ENCODE results near the gene RANBP1. TPM values are rescaled to one million over a fixed set of nuclear protein-coding genes. Genes with fewer than 3 reads are reported as not detected.

Gene RANBP1
- total RNA-seq, 4 donors from 2014 or later = 79.4 to 147 (median 120) TPM

GRCh38 chr22:20090730-20091240, 25.1 kb upstream of the RANBP1 start:
- H3K4me1 ChIP-seq = peaks cover 11 to 13% of the 10 kb centered on the region in 2 donors
- peaks cover 0 to 94% of the 10 kb centered on the region in 2 donors for H3K36me3 ChIP-seq
- H3K27ac ChIP-seq = peak overlapping the region in 1 of 4 donors; percentile 15
- in situ Hi-C loops (cut with MboI; ENCODE audit: low sequenced_read_pairs in 4 of 4) (no loop called here), intact Hi-C loops (cut with DNase I; ENCODE audit: low total_unique reads) (no loop called here)
- TF ChIP-seq CTCF (IDR thresholded peaks at IDR 0.05 in 4 of 5, conservative IDR thresholded peaks at IDR 0.05 in 1 of 5) (no peak), POLR2A (IDR thresholded peaks at IDR 0.05) (no peak)
- ATAC-seq = no peak
- no peak overlapping the region for H3K4me3 ChIP-seq
- H3K9me3 ChIP-seq = no peaks in the 10 kb centered on the region
- H3K27me3 ChIP-seq = no peaks in the 10 kb centered on the region
- DNase-seq = no peak

- peak overlapping the region in 1 of 4 donors; percentile 84 for H3K27ac ChIP-seq
- intact Hi-C loops (cut with DNase I; ENCODE audit: low total_unique reads) = no loop called here
- no peak overlapping the region for H3K4me3 ChIP-seq
- peaks cover 11 to 13% of the 10 kb centered on the region in 2 donors for H3K4me1 ChIP-seq
- no peaks in the 10 kb centered on the region for H3K27me3 ChIP-seq
- TF ChIP-seq POLR2A (IDR thresholded peaks at IDR 0.05) = no peak
- TF ChIP-seq CTCF (IDR thresholded peaks at IDR 0.05 in 4 of 5, conservative IDR thresholded peaks at IDR 0.05 in 1 of 5) = no peak
- peaks cover 0 to 94% of the 10 kb centered on the region in 2 donors for H3K36me3 ChIP-seq
- no peaks in the 10 kb centered on the region for H3K9me3 ChIP-seq
- in situ Hi-C loops (cut with MboI; ENCODE audit: low sequenced_read_pairs in 4 of 4) = no loop called here
- ATAC-seq (no peak), DNase-seq (no peak)
These were observed 24.0 kb upstream of the RANBP1 start for GRCh38 chr22:20091690-20092476.

- H3K4me3 ChIP-seq = no peak overlapping the region
- H3K4me1 ChIP-seq = peaks cover 11 to 13% of the 10 kb centered on the region in 2 donors
- no peak for ATAC-seq
- no peak for DNase-seq
- peak overlapping the region in 2 of 4 donors; percentile 84 to 88 for H3K27ac ChIP-seq
- intact Hi-C loops (cut with DNase I; ENCODE audit: low total_unique reads) (no loop called here), in situ Hi-C loops (cut with MboI; ENCODE audit: low sequenced_read_pairs in 4 of 4) (no loop called here)
- no peak for TF ChIP-seq CTCF (IDR thresholded peaks at IDR 0.05 in 4 of 5, conservative IDR thresholded peaks at IDR 0.05 in 1 of 5)
- no peak for TF ChIP-seq POLR2A (IDR thresholded peaks at IDR 0.05)
- H3K9me3 ChIP-seq = no peaks in the 10 kb centered on the region
- no peaks in the 10 kb centered on the region for H3K27me3 ChIP-seq
- peaks cover 0 to 94% of the 10 kb centered on the region in 2 donors for H3K36me3 ChIP-seq
These were observed 23.4 kb upstream of the RANBP1 start for GRCh38 chr22:20092477-20092854.

GRCh38 chr22:20093418-20094196, 22.3 kb upstream of the RANBP1 start:
- ATAC-seq = peak; percentile 96 to 98
- intact Hi-C loops (cut with DNase I; ENCODE audit: low total_unique reads) = no loop called here

More at GRCh38 chr22:20093418-20094196, 22.3 kb upstream of the RANBP1 start:
- no peaks in the 10 kb centered on the region for H3K27me3 ChIP-seq
- H3K4me3 ChIP-seq = no peak overlapping the region
- TF ChIP-seq POLR2A (IDR thresholded peaks at IDR 0.05) = no peak
- no peak for TF ChIP-seq CTCF (IDR thresholded peaks at IDR 0.05 in 4 of 5, conservative IDR thresholded peaks at IDR 0.05 in 1 of 5)
- H3K4me1 ChIP-seq = peaks cover 11 to 13% of the 10 kb centered on the region in 2 donors
- DNase-seq = peak; percentile 91 to 96
- in situ Hi-C loops (cut with MboI; ENCODE audit: low sequenced_read_pairs in 4 of 4) = no loop called here
- H3K36me3 ChIP-seq = peaks cover 0 to 90% of the 10 kb centered on the region in 2 donors
- H3K9me3 ChIP-seq = no peaks in the 10 kb centered on the region
- peak overlapping the region; percentile 71 to 88 (median 79) for H3K27ac ChIP-seq

Measured in gastrocnemius medialis (tissue), 4 donors.